T47D (cell line): ENCODE data around the gene ELAC1.
"Not testable (repeated sequence)": the region's sequence is repeated elsewhere in the genome, so short reads cannot be mapped to it uniquely, and the experiment has no call there.

ENCODE experiments used
- DNase-seq, 2 experiments: peaks; one replicate each; pipeline versions ENCODE4 v3.0.0 to v3.0.0-alpha.2; 2011 to 2012; ENCODE audit warnings: low read depth in 1 of 2, low spot score in 1 of 2
- JUND ChIP-seq: IDR thresholded peaks from 2 replicates; pipeline ENCODE4 v1.6.1; 2012; ENCODE audit warnings: low read depth
- in situ Hi-C: cut with HindIII; loops from 2 replicates; pipeline ENCODE4 v1.10.0; 2016; ENCODE audit warnings: low sequenced_read_pairs, low pct_unique_long_range_greater_than_20kb

ELAC1 gene

GRCh38 chr18:50967714-50968661, at the start of gene ELAC1:
Gene ELAC1 (plus strand): TSS chr18:50968040. CDS start chr18:50974405, 6,365 bp downstream.
- DNase-seq, result peak; percentile 48 to 81
- in situ Hi-C loops, result no loop called here
- TF ChIP-seq JUND, result no peak

- DNase-seq, result no peak
- in situ Hi-C loops, result no loop called here
- no peak for TF ChIP-seq JUND
Measured at GRCh38 chr18:50918153-50918552, 49.7 kb upstream of the ELAC1 start.

- in situ Hi-C loops, result no loop called here
- no peak for TF ChIP-seq JUND
- no peak for DNase-seq
Measured at GRCh38 chr18:50924372-50924771, 43.5 kb upstream of the ELAC1 start.

GRCh38 chr18:50926521-50926920, 41.3 kb upstream of the ELAC1 start:
- DNase-seq, result no peak
- no peak for TF ChIP-seq JUND
- in situ Hi-C loops, result no loop called here

DNA sequence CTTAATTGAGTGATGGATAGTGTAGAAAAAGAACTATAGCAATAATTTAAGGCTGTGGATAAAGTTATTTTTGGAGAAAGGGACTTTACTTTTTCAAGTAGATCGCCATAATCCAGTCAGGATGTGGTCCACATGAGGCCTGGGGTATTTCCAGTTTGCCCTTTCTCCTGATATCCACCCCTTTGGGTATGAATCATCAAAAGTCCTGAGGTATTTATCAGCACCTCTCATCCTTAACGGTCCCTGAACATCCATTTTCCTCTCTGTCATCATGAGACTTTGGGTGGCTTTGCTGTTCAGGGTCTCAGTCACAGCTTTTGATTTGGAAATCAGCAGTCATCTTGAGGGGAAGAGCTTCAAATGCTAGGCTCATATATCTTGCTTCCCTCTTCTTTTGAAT, 39.3 kb upstream of the ELAC1 start:
- in situ Hi-C loops, result no loop called here
- TF ChIP-seq JUND, result no peak
- DNase-seq, result no peak

DNA sequence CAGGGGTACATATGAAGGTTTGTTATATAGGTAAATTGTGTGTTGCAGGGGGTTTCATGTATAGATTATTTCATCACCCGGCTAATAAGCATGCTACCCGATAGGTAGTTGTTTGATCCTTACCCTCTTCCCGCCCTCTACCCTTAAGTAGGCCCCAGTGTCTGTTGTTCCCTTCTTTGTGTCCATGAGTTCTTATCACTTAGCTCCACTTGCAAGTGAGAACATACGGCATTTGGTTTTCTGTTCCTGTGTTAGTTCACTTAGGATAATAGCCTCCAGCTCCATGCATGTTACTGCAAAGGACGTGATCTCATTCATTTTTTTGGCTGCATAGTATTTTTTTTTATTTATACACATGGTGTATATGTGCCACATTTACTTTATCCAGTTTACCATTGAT, 34.2 kb upstream of the ELAC1 start:
- no peak for TF ChIP-seq JUND
- no peak for DNase-seq
- in situ Hi-C loops, result no loop called here

- no peak for TF ChIP-seq JUND
- no peak for DNase-seq
- in situ Hi-C loops, result no loop called here
Measured at GRCh38 chr18:50934545-50935211, 33.2 kb upstream of the ELAC1 start.

DNA sequence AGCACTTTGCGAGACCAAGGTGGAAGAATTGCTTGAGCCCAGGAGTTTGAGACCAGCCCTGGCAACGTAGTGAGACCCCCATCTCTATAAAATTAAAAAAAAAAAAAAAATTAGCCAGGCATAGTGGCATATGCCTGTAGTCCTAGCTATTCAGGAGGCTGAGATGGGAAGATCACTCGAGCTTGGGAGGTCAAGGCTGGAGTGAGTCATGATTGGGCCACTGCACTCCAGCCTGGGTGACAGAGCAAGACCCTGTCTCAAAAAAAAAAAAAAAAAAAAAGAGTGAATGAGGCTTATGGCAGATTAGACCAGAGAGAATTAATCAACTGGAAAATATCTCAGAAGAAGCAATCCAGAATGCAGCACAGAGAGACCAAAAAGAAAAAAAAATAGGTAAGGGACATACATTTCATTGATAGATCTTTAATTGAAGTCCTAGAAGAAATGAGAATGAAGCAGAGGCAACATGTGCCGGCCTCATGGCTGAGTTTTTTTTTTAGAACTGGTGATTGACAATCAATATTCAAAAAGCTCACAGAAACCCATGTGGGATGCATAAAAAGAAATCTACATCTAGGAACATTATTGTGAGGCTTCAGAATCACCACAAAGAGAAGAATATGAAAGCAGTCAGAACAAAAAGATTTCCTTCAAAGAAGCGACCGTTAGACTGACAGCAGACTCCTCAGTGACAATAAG, 32.2 kb upstream of the ELAC1 start:
- DNase-seq, result no peak
- in situ Hi-C loops, result no loop called here
- TF ChIP-seq JUND, result no peak

- no peak for DNase-seq
- in situ Hi-C loops, result no loop called here
- no peak for TF ChIP-seq JUND
Measured at GRCh38 chr18:50937183-50937582, 30.7 kb upstream of the ELAC1 start.

DNA sequence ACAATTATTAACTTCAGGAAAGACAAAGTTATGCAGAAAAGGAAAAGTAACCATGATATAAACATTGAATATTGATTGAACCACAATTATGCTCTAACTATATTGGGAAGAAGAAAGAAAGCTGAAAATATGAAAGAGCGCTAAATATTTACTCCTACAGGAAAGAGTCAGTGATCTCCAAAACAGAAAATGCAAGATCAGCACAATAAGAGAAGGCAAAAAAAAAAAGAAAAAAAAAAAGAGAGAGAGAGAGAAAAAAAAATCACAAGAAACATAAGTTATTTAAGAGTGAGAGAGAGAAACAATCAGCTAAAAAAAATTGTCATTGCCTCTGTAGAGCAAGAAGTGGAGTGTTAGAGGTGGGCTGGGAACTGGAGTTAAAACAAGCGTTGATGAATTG, 28.9 kb upstream of the ELAC1 start:
- no peak for DNase-seq
- TF ChIP-seq JUND, result no peak
- in situ Hi-C loops, result no loop called here

DNA sequence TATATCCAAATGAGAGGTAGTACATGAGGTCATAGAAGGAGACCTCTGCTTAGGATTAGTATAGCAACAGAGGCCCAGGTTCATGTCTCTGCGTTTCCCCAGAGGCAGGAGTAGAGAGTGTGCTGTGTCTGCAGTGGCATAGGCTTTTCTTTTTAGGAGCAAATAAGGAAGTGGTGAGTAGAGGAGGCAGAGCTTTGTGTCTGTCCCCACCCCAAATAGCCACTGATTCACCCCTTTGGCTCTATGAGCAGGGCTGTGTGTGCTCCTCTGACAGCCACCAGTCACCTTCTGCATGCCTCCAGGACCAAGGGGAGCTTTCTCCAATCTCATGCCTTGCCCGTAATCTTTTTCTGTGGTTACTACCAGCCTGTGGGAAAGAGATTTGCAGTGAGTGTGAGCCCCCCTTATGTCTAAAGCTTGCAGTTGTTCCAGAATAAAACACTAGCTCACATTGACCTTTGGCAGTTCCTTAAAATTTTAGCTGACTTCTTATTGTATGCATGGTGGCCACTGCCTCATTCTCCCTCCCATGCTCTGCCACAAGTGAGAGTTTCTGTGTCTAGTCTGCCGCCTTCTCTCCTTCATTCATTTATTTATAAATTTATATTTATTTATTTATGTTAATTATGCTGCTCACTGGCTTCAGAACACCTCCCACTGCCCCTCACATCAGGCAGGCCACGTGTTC, 23.5 kb upstream of the ELAC1 start:
- in situ Hi-C loops, result no loop called here
- no peak for DNase-seq
- no peak for TF ChIP-seq JUND

GRCh38 chr18:50945918-50946317, 21.9 kb upstream of the ELAC1 start:
- DNase-seq, in situ Hi-C loops: not testable (repeated sequence)
